ENCODE results near the gene BEST1. TPM values are rescaled to one million over a fixed set of nuclear protein-coding genes. Genes with fewer than 3 reads are reported as not detected.

Gene BEST1
- total and polyA plus RNA-seq, 2 of the 13 experiments (the other 11 are each of a cell fraction or from before 2014, with no cell fraction given): 0.09 to 0.65 TPM

DNA sequence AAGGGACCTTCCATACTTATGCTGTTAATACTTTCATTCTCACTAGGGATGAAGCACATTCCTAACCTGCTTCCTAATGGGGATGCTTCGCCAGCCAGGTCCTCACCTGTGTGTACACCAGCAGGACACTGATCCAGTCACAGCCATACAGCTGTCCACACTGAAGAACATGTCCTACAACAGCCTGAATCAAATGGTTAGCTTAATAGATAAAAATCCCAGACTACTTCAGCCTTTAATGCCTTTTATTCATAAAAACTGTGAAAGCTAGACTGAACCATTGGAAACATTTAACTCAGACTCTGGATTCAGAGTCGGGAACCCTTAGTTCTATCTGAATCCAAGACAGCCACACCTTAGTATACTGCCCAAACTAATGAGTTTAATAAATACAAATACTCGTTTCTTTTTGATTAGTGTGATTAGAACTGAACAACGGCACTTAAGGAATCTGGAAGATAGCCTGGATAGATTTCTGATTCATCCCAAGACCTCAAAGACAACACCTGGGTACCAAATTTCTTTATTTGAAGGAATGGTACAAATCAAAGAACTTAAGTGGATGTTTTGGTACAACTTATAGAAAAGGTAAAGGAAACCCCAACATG is 14.0 kb downstream of the BEST1 start (continued):
- TF ChIP-seq YEATS4 (CRISPR knock-in tag; IDR thresholded peaks at IDR 0.05; ENCODE audit: borderline replicate concordance): no peak
- TF ChIP-seq TBX3 (IDR thresholded peaks at IDR 0.05; ENCODE audit: borderline replicate concordance): no peak
- 0 out of 2 replicates have a peak, but pooled peaks have one; percentile 48 for TF ChIP-seq NFIC (IDR thresholded peaks at IDR 0.05; ENCODE audit: low read length)
- TF ChIP-seq SYNCRIP (IDR thresholded peaks at IDR 0.05; ENCODE audit: insufficient read depth, low read depth, low read length): no peak
- TF ChIP-seq, protein P1, sequence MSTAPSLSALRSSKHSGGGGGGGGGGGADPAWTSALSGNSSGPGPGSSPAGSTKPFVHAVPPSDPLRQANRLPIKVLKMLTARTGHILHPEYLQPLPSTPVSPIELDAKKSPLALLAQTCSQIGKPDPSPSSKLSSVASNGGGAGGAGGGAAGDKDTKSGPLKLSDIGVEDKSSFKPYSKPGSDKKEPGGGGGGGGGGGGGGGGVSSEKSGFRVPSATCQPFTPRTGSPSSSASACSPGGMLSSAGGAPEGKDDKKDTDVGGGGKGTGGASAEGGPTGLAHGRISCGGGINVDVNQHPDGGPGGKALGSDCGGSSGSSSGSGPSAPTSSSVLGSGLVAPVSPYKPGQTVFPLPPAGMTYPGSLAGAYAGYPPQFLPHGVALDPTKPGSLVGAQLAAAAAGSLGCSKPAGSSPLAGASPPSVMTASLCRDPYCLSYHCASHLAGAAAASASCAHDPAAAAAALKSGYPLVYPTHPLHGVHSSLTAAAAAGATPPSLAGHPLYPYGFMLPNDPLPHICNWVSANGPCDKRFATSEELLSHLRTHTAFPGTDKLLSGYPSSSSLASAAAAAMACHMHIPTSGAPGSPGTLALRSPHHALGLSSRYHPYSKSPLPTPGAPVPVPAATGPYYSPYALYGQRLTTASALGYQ (CRISPR knock-in tag; IDR thresholded peaks at IDR 0.05): no peak
- TF ChIP-seq ZBTB37 (CRISPR knock-in tag; IDR thresholded peaks at IDR 0.05): no peak
- no peak for TF ChIP-seq ATF1 (CRISPR knock-in tag; IDR thresholded peaks at IDR 0.05)
- TF ChIP-seq KLF6 (CRISPR knock-in tag; IDR thresholded peaks at IDR 0.05): no peak
- TF ChIP-seq ZNF280B (CRISPR knock-in tag; IDR thresholded peaks at IDR 0.05; ENCODE audit: borderline replicate concordance): no peak
